ENCODE measurements around the gene PNMT. TPM values are rescaled to one million over a fixed set of nuclear protein-coding genes. Genes with fewer than 3 reads are reported as not detected.

PNMT gene
- total and polyA plus RNA-seq, 2 of the 13 experiments (the other 11 are each of a cell fraction or from before 2014, with no cell fraction given): 0.25 TPM; not detected in 1

DNA sequence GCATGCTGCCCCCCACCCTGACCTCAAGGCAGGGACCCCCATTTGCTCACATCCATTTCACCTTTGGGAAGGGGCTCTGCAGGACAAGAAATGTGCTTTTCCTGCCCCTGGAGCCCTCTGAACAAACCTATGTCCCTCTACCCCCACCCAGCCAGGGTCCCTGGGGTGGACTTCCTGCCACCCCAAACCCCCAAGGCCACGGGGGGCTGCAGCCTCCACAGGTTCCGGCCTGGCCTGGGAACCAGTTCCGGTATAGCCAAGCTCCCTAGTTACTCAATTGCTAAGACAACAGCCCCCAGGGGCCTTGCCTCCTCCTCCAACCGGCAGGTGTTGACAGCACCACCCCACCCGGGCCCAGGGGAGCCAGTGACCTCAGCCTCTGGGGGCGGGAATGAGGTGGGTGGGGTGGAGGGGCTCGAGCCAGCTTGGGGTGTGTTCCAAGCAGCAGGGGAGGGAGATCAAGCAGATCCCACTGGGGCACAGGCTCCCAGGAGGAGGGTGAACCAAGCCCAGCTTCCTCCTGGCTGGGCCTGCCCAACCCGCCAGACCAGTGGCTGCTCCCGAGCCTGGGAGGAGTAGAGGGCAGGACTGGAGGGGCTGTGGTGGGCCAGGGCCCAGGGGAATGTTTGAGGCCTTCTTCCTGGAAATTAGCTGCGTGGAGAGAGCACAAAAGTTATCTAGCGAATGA is 6.6 kb downstream of the PNMT start (continued):
- TF ChIP-seq HOXA9 (CRISPR knock-in tag; IDR thresholded peaks at IDR 0.05; ENCODE audit: borderline replicate concordance) (no peak), PHF21A (CRISPR knock-in tag; IDR thresholded peaks at IDR 0.05) (peak; percentile 86), PRPF4 (IDR thresholded peaks at IDR 0.05; ENCODE audit: low read depth, low read length, poor library complexity, severe bottlenecking) (no peak), STAG1 (CRISPR knock-in tag; IDR thresholded peaks at IDR 0.05) (no peak), RXRA (CRISPR knock-in tag; IDR thresholded peaks at IDR 0.05) (peak; percentile 64), ZFYVE20 (CRISPR knock-in tag; IDR thresholded peaks at IDR 0.05; ENCODE audit: borderline replicate concordance, low read depth) (no peak), SMAD1 (CRISPR knock-in tag; IDR thresholded peaks at IDR 0.05; ENCODE audit: borderline replicate concordance, low read depth) (0 out of 2 replicates have a peak, but pooled peaks have one; percentile 56), CBX5 (CRISPR knock-in tag; IDR thresholded peaks at IDR 0.05; ENCODE audit: borderline replicate concordance) (no peak), U2AF2 (IDR thresholded peaks at IDR 0.05; ENCODE audit: low read depth, low read length) (no peak), ZFY (CRISPR knock-in tag; IDR thresholded peaks at IDR 0.05) (peak; percentile 75), HMG20A (CRISPR knock-in tag; IDR thresholded peaks at IDR 0.05; ENCODE audit: borderline replicate concordance) (no peak; the same call in 1 of the 2 replicates), MIXL1 (CRISPR knock-in tag; IDR thresholded peaks at IDR 0.05) (peak; percentile 65; the same call in 1 of the 2 replicates), FOXK2 (IDR thresholded peaks at IDR 0.05) (no peak), KLF9 (CRISPR knock-in tag; IDR thresholded peaks at IDR 0.05; ENCODE audit: low read depth) (0 out of 2 replicates have a peak, but pooled peaks have one; percentile 60), ZMYM3 (CRISPR knock-in tag; IDR thresholded peaks at IDR 0.05) (no peak), ETV6 (CRISPR knock-in tag; conservative IDR thresholded peaks at IDR 0.05) (no peak), MAFK (conservative IDR thresholded peaks at IDR 0.05 in 1 of 2, IDR thresholded peaks at IDR 0.05 in 1 of 2; ENCODE audit: low read length in 2 of 2) (no peak), CCDC6 (CRISPR knock-in tag; IDR thresholded peaks at IDR 0.05) (no peak), HNF4G (IDR thresholded peaks at IDR 0.05; ENCODE audit: borderline replicate concordance, low read depth, low read length) (no peak; the same call in 1 of the 2 replicates), HNF4G (CRISPR knock-in tag; IDR thresholded peaks at IDR 0.05; ENCODE audit: borderline replicate concordance, low read depth) (0 out of 2 replicates have a peak, but pooled peaks have one; percentile 28), SPEN (CRISPR knock-in tag; IDR thresholded peaks at IDR 0.05; ENCODE audit: low read depth) (peak; percentile 67; the same call in 1 of the 2 replicates), ZFP36L2 (CRISPR knock-in tag; IDR thresholded peaks at IDR 0.05) (0 out of 2 replicates have a peak, but pooled peaks have one; percentile 18), NAIF1 (CRISPR knock-in tag; IDR thresholded peaks at IDR 0.05; ENCODE audit: borderline replicate concordance) (no peak), THAP11 (CRISPR knock-in tag; IDR thresholded peaks at IDR 0.05) (peak; percentile 66; the same call in 1 of the 2 replicates), ZNF589 (CRISPR knock-in tag; conservative IDR thresholded peaks at IDR 0.05) (no peak), NKX3-1 (CRISPR knock-in tag; IDR thresholded peaks at IDR 0.05) (no peak), KMT2A (CRISPR knock-in tag; IDR thresholded peaks at IDR 0.05) (no peak), SOX13 (IDR thresholded peaks at IDR 0.05) (no peak), SOX13 (CRISPR knock-in tag; conservative IDR thresholded peaks at IDR 0.05 in 1 of 2, IDR thresholded peaks at IDR 0.05 in 1 of 2) (peak in 1 of 2 experiments; percentile 55; a peak in 2 of 4 replicates), ZNF761 (CRISPR knock-in tag; conservative IDR thresholded peaks at IDR 0.05) (peak; percentile 82; the same call in 1 of the 2 replicates), ZNF317 (CRISPR knock-in tag; IDR thresholded peaks at IDR 0.05) (peak; percentile 63; the same call in 1 of the 2 replicates), MBNL3 (CRISPR knock-in tag; conservative IDR thresholded peaks at IDR 0.05) (no peak)
- TF ChIP-seq, protein P1, sequence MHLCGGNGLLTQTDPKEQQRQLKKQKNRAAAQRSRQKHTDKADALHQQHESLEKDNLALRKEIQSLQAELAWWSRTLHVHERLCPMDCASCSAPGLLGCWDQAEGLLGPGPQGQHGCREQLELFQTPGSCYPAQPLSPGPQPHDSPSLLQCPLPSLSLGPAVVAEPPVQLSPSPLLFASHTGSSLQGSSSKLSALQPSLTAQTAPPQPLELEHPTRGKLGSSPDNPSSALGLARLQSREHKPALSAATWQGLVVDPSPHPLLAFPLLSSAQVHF (CRISPR knock-in tag; IDR thresholded peaks at IDR 0.05): no peak
- TF ChIP-seq, protein P2, sequence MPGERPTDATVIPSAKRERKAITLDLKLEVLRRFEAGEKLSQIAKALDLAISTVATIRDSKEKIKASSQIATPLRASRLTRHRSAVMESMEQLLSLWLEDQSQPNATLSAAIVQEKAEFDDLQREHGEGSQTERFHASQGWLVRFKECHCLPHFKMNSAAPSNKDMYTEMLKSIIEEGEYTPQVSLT (CRISPR knock-in tag; IDR thresholded peaks at IDR 0.05; ENCODE audit: borderline replicate concordance, low read depth): no peak
